Thymus (tissue), 11 donors: ENCODE measurements around the gene LRMDA. TPM values are rescaled to one million over a fixed set of nuclear protein-coding genes. Genes with fewer than 3 reads are reported as not detected.

Experiments
- DNase-seq, 9 donors: peaks; one replicate each; pipeline ENCODE4 v3.0.0-alpha.2; 2013; ENCODE audit warnings: low spot score in 9 of 9, low read depth in 6 of 9, missing footprints in 1 of 9
- H3K27ac ChIP-seq, 2 donors: one replicate each; pipeline ENCODE4 v1.5.1; 2013; ENCODE audit warnings: control low read depth in 1 of 2, low read depth in 1 of 2, low read length in 1 of 2, mild to moderate bottlenecking in 1 of 2, moderate library complexity in 1 of 2
- H3K27me3 ChIP-seq, 2 donors: one replicate each; pipeline ENCODE4 v1.5.1; 2013; ENCODE audit warnings: low read length in 1 of 2; ENCODE audit not compliant: control insufficient read depth in 2 of 2, insufficient read depth in 1 of 2
- H3K36me3 ChIP-seq, 2 donors: one replicate each; pipeline ENCODE4 v1.5.1; 2013; ENCODE audit warnings: low read length in 1 of 2, mild to moderate bottlenecking in 1 of 2, moderate library complexity in 1 of 2; ENCODE audit not compliant: control insufficient read depth in 2 of 2, insufficient read depth in 2 of 2
- H3K4me1 ChIP-seq, 2 donors: one replicate each; pipeline ENCODE4 v1.5.1; 2013; ENCODE audit warnings: low read length in 2 of 2; ENCODE audit not compliant: control insufficient read depth in 2 of 2, insufficient read depth in 2 of 2
- H3K4me3 ChIP-seq, 2 donors: one replicate each; pipeline ENCODE4 v1.5.1; 2013; ENCODE audit warnings: low read length in 2 of 2, control low read depth in 1 of 2, mild to moderate bottlenecking in 1 of 2
- H3K9me3 ChIP-seq, 2 donors: one replicate each; pipeline ENCODE4 v1.5.1; 2013; ENCODE audit warnings: low read length in 1 of 2, mild to moderate bottlenecking in 1 of 2; ENCODE audit not compliant: control insufficient read depth in 2 of 2, insufficient read depth in 1 of 2
- WGBS: extraction: QIAGEN DNeasy Blood & Tissue Kit; methylation state at CpG from one replicate; pipeline ENCODE4 v1.1.7; 2013; 5-methylcytosine and 5-hydroxymethylcytosine counted together
- polyA plus RNA-seq: library from polyadenylated mRNA; stranded (reverse); fragments of 200-250 nt; gene quantifications from one replicate; pipeline ENCODE4 v1.2.3, GENCODE V29; 2013
- total RNA-seq: library from RNA; stranded (reverse); fragments of 120-200 nt; gene quantifications from one replicate; pipeline ENCODE4 v1.2.4, GENCODE V29; 2013
- donor health status: healthy.

LRMDA gene
- total and polyA plus RNA-seq, 2 donors, result 2.5 to 4.6 TPM

DNA sequence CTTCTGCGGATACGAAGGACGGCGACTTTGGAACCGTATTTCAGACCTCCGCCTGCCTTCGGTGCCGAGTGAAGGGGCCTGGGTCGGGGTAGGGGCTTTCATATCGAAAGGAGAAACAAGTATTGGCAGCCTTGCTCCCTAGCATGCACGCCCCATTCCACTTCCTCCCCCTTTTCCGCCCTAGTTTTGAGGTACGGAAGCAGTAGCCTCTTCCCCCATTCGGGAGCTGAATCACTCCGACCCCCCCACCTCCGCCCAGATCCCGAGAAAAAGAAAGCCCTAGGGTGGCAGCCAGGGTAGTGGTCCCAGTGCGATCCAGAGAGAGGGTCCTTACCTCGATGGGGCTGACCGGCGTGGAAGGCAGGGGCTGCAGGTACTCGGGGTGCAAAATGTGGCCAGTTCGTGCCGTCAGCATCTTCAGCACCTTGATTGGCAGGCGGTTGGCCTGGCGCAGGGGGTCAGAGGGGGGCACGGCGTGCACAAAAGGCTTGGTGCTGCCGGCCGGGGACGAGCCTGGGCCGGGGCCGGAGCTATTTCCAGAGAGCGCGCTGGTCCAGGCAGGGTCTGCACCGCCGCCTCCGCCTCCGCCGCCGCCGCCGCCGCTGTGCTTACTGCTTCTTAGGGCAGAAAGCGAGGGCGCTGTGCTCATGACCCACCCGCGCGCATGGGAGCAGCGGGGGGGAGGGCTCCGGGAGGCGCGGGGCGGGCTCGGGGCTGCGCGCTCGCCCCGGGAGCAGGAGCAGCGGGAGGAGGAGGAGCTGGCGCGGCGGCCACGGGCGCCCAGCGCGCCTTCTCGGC, 30.5 kb upstream of the LRMDA start:
- H3K4me3 ChIP-seq, result peak overlapping the region; percentile 45 to 49
- peaks cover 6 to 33% of the 10 kb centered on the region in 2 donors for H3K4me1 ChIP-seq
- peaks cover 88 to 100% of the 10 kb centered on the region in 2 donors for H3K27me3 ChIP-seq
- H3K9me3 ChIP-seq, result peaks cover 0 to under 1% of the 10 kb centered on the region in 2 donors
- under 1% methylated on average over 68 of the region's 68 CpGs for WGBS
- H3K27ac ChIP-seq, result peak overlapping the region in 1 of 2 donors; percentile 68
- no peaks in the 10 kb centered on the region for H3K36me3 ChIP-seq
- DNase-seq, result peak in 1 of 9 donors; percentile 25

DNA sequence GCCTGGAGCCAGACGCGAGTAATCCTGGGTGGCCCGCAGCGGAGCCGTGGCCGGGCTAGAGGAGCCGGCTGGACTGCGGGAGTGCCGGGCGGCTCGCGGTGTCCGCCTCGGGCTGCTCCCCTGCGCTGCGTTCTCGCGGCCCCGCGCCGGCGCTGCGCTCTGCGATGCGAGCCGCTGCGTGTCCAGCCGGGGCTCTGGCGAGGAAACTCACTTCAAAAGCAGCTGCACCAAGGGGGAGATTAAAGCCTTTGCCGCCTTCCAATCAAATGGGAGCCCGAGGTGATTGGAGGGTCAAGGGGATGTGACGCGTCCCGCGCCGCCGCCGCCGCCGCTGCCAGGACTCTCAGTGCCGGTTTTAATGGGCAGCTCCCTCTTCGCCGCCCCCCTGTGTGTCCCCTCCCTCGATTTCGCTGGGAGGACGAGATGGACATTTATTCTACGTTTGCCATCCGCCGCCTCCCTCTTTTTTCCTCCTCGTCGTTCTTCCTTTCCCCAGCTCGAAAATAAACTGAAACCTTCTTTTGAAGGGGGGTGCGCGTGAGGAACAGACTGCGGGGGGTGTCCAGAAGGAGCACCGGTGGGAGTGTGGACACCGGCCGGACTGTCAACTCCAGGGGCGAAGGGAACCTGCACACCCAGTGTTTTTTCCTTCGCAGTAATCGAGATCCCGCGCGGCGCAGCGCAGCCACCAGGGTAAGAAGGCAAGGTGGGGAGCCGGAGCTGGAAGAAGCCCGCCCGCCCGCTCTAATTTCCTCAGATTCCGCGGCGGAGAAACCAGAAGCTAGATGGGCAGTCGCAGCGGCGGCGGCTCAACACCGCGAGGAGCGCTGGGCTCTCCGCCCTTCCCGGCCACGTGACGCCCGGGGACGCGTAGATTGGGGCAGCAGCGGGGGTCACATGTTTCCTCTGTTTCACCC, 29.6 kb upstream of the LRMDA start, which contains the start of gene ZNF503:
Gene ZNF503 (minus strand): TSS at position 196 of the 917 bp plus-strand sequence. CDS start 345 bp downstream, outside the sequence.
- Histone ChIP-seq H3K27me3 (peaks cover 88 to 100% of the 10 kb centered on the region in 2 donors), H3K4me3 (peak within 1 kb of the TSS; percentile 45 to 49), H3K9me3 (peaks cover 0 to 1% of the 10 kb centered on the region in 2 donors), H3K4me1 (peaks cover 6 to 33% of the 10 kb centered on the region in 2 donors), H3K27ac (peak within 1 kb of the TSS; percentile 68), H3K36me3 (no peaks in the 10 kb centered on the region)
- peak in 3 of 9 donors; percentile 16 to 53 (median 40) for DNase-seq
- WGBS, result under 1% methylated on average over 88 of the region's 88 CpGs

- H3K4me3 ChIP-seq, result peak overlapping the region; percentile 45 to 49
- peaks cover 0 to 1% of the 10 kb centered on the region in 2 donors for H3K9me3 ChIP-seq
- peak overlapping the region; percentile 47 to 77 for H3K27ac ChIP-seq
- no peak for DNase-seq
- no peaks in the 10 kb centered on the region for H3K36me3 ChIP-seq
- WGBS, result under 1% methylated on average over 42 of the region's 42 CpGs
- peaks cover 88 to 100% of the 10 kb centered on the region in 2 donors for H3K27me3 ChIP-seq
- peaks cover 8 to 37% of the 10 kb centered on the region in 2 donors for H3K4me1 ChIP-seq
These were observed 28.8 kb upstream of the LRMDA start for GRCh38 chr10:75402486-75403143.

DNA sequence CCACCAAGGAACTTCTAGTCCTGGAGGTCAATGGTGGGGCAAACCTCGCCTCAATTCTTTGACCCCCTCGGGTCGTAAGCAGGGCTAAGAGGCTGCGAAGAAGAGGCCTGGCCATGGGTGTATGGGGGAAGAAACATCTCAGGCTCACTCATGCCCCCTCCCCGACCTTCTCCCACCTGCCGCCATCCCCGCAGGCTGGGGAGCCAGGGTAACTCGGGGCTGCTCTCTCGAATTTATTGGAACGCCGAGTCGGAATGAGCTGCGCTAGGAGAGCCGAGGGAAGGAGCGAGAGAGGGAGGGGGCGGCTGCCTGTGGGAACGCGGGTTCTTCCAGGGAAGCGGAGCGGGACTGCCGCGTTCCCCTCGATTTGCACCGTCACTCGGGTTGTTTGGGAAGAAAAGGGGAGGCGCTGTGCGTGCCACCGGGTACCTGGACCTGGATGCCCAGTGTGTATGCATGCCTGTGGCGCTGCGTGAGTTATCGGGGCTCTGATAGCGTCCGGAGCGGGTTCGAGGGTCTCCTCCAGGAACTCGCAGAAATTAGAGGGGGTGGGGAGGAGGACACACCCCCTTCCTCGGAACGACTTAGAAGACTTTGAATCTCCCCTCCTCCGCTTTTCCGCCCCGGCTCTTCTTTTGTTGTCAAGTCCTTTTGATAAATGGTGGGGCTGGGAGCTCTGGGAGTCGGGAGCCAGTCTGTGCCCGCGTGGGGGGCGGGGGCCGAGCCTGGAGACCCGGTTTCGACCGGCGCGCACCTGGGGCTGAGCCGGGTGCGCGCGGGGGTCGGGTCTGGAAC, 28.1 kb upstream of the LRMDA start:
- Histone ChIP-seq H3K27ac (peak overlapping the region; percentile 47 to 77), H3K4me1 (peaks cover 9 to 42% of the 10 kb centered on the region in 2 donors), H3K4me3 (peak overlapping the region; percentile 45 to 49), H3K27me3 (peaks cover 95 to 100% of the 10 kb centered on the region in 2 donors), H3K9me3 (peaks cover 0 to 1% of the 10 kb centered on the region in 2 donors), H3K36me3 (no peaks in the 10 kb centered on the region)
- DNase-seq, result no peak
- WGBS, result 1% methylated on average over 56 of the region's 56 CpGs

- 3% methylated on average over 58 of the region's 58 CpGs for WGBS
- Histone ChIP-seq H3K27me3 (peaks cover 95 to 100% of the 10 kb centered on the region in 2 donors), H3K27ac (peak overlapping the region in 1 of 2 donors; percentile 77), H3K4me1 (peaks cover 11 to 50% of the 10 kb centered on the region in 2 donors), H3K4me3 (peak overlapping the region in 1 of 2 donors; percentile 29), H3K9me3 (peaks cover 1 to 3% of the 10 kb centered on the region in 2 donors), H3K36me3 (no peaks in the 10 kb centered on the region)
- DNase-seq, result no peak
These were observed 27.2 kb upstream of the LRMDA start for GRCh38 chr10:75403939-75404814.

DNA sequence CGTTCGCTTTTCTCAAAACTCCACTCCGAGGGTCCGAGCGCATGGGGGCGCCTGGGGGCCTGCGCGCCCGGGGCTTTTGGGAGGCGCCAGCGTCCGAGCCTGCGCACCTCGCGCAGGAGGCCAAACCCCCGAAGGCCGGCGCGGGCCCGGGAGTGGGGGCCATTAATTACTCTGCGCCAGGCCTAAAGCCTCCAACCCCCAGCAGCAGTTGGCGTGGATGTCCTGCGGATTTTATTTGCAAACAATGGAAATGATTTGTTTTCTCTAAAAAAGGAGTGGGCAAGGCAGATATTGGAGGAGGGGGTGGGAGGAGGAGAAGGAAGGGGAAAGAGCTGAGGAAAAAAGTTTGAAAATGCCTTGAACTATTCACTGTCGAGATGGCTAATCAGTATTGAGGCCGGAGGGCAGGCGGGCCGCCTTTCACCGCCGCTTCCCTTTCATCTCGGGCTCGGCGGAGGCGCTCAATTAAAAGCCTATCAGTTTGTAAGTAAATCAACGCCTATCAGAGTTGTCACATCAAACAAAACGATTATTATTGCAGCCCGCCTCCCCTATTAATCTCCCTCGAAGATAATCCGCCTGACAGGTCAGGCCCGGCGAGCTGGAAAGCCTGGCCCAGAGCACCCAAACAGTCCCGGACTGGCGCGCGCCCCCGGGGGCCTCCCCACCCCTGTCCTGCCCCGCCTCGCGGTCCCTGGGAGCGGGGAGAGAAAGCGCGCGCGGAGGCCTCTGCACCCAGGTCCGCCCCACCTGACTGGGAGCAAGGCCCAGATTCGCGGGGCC, 26.4 kb upstream of the LRMDA start:
- peaks cover 1 to 5% of the 10 kb centered on the region in 2 donors for H3K9me3 ChIP-seq
- no peak overlapping the region for H3K4me3 ChIP-seq
- H3K27ac ChIP-seq, result peak overlapping the region in 1 of 2 donors; percentile 42
- no peak for DNase-seq
- WGBS, result 24% methylated on average over 56 of the region's 56 CpGs
- peaks cover 97 to 100% of the 10 kb centered on the region in 2 donors for H3K27me3 ChIP-seq
- no peaks in the 10 kb centered on the region for H3K36me3 ChIP-seq
- H3K4me1 ChIP-seq, result peaks cover 11 to 46% of the 10 kb centered on the region in 2 donors
